Prostate gland (tissue), 2 donors: Measurements from ENCODE around the gene SH3BP4.

ENCODE experiments used
- POLR2A ChIP-seq: fragments of 450-650 bp; IDR thresholded peaks from one replicate; pipeline ENCODE4 v1.6.1; 2016; ENCODE audit warnings: antibody characterized with exemption, mild to moderate bottlenecking
- POLR2AphosphoS5 ChIP-seq: sonication (generic); formaldehyde crosslinking; IDR thresholded peaks from one replicate; pipeline ENCODE4 v1.6.1; 2017; ENCODE audit warnings: antibody characterized with exemption
- TF ChIP-seq, protein P1 (sequence below), 4 experiments: fragments of 200-600 bp in 2 of 4; fragments of 450-650 bp in 2 of 4; sonication (generic) in 2 of 4; IDR thresholded peaks; 1 replicate in 3 of 4; 2 replicates in 1 of 4; pipeline ENCODE4 v1.5.1; 2016 to 2019; ENCODE audit warnings: antibody characterized with exemption in 4 of 4, mild to moderate bottlenecking in 2 of 4, moderate library complexity in 2 of 4

GRCh38 chr2:234905547-234906265, 46.1 kb upstream of the SH3BP4 start:
- TF ChIP-seq, protein P1, sequence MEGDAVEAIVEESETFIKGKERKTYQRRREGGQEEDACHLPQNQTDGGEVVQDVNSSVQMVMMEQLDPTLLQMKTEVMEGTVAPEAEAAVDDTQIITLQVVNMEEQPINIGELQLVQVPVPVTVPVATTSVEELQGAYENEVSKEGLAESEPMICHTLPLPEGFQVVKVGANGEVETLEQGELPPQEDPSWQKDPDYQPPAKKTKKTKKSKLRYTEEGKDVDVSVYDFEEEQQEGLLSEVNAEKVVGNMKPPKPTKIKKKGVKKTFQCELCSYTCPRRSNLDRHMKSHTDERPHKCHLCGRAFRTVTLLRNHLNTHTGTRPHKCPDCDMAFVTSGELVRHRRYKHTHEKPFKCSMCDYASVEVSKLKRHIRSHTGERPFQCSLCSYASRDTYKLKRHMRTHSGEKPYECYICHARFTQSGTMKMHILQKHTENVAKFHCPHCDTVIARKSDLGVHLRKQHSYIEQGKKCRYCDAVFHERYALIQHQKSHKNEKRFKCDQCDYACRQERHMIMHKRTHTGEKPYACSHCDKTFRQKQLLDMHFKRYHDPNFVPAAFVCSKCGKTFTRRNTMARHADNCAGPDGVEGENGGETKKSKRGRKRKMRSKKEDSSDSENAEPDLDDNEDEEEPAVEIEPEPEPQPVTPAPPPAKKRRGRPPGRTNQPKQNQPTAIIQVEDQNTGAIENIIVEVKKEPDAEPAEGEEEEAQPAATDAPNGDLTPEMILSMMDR (IDR thresholded peaks at IDR 0.05) = no peak
- no peak for TF ChIP-seq POLR2AphosphoS5
- no peak for TF ChIP-seq POLR2A
